ENCODE measurements around the gene MEF2C. TPM values are rescaled to one million over a fixed set of nuclear protein-coding genes. Genes with fewer than 3 reads are reported as not detected.

Gene MEF2C
- total RNA-seq, 2 donors from 2014 or later, result 7.3 to 26.9 TPM

- intact Hi-C loops (cut with DNase I), result no loop called here
These were observed 114.6 kb downstream of the MEF2C start for GRCh38 chr5:88768411-88768810.

GRCh38 chr5:88765798-88766197 is 117.2 kb downstream of the MEF2C start:
- Histone ChIP-seq H3K9me3 (no peaks in the 10 kb centered on the region), H3K9ac (ENCODE audit: low read depth in 2 of 2, low read length in 2 of 2) (no peak overlapping the region), H3K27me3 (no peaks in the 10 kb centered on the region), H3K4me1 (no peaks in the 10 kb centered on the region), H3K36me3 (no peaks in the 10 kb centered on the region), H3K4me3 (no peak overlapping the region), H3K27ac (no peak overlapping the region)
- TF ChIP-seq CTCF (IDR thresholded peaks at IDR 0.05), result no peak
- intact Hi-C loops (cut with DNase I), result no loop called here
- DNase-seq, result no peak

More at GRCh38 chr5:88768411-88768810, 114.6 kb downstream of the MEF2C start:
- H3K27ac ChIP-seq, result no peak overlapping the region
- no peaks in the 10 kb centered on the region for H3K27me3 ChIP-seq
- H3K36me3 ChIP-seq, result no peaks in the 10 kb centered on the region
- H3K4me3 ChIP-seq, result no peak overlapping the region
- no peak for TF ChIP-seq CTCF (IDR thresholded peaks at IDR 0.05)
- no peaks in the 10 kb centered on the region for H3K9me3 ChIP-seq
- DNase-seq, result no peak
- H3K4me1 ChIP-seq, result no peaks in the 10 kb centered on the region
- no peak overlapping the region for H3K9ac ChIP-seq (ENCODE audit: low read depth in 2 of 2, low read length in 2 of 2)

GRCh38 chr5:88765171-88765570 is 117.8 kb downstream of the MEF2C start:
- no peaks in the 10 kb centered on the region for H3K4me1 ChIP-seq
- H3K27me3 ChIP-seq, result no peaks in the 10 kb centered on the region
- TF ChIP-seq CTCF (IDR thresholded peaks at IDR 0.05), result no peak
- H3K27ac ChIP-seq, result no peak overlapping the region
- no peaks in the 10 kb centered on the region for H3K9me3 ChIP-seq
- H3K9ac ChIP-seq (ENCODE audit: low read depth in 2 of 2, low read length in 2 of 2), result no peak overlapping the region
- intact Hi-C loops (cut with DNase I), result no loop called here
- H3K36me3 ChIP-seq, result no peaks in the 10 kb centered on the region
- DNase-seq, result no peak
- no peak overlapping the region for H3K4me3 ChIP-seq

GRCh38 chr5:88761939-88762338 is 121.0 kb downstream of the MEF2C start:
- Histone ChIP-seq H3K27ac (no peak overlapping the region), H3K36me3 (no peaks in the 10 kb centered on the region), H3K4me3 (no peak overlapping the region), H3K9me3 (no peaks in the 10 kb centered on the region), H3K9ac (ENCODE audit: low read depth in 2 of 2, low read length in 2 of 2) (no peak overlapping the region), H3K27me3 (no peaks in the 10 kb centered on the region), H3K4me1 (no peaks in the 10 kb centered on the region)
- no peak for DNase-seq
- TF ChIP-seq CTCF (IDR thresholded peaks at IDR 0.05), result no peak
- intact Hi-C loops (cut with DNase I), result no loop called here

DNA sequence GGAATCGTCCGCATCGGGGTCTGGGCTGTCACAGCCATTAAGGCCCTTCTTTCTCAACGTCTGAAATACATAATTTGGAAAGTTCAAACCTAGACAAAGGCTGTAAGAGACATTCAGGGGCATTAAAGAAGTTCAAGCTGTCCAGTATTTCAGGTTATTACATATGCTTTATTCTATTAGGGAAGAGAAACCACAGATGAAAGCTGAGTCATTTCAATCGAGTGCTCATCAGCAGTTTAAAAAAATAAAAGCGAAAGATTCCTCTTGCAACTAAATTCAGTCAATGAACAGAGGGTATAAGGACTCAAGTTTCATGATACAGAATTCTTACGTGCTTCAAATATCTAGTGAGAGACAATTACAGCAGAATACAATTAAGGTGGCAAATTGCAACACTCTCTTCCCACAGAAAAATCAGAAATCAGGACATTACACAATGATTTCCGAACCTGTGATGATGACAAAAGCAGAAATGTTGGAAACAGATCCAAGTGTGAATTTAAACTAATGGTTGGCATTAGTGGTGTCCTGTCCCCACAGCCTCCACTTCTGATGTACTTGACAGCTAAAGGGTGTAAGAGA is 121.6 kb downstream of the MEF2C start:
- H3K27ac ChIP-seq, result no peak overlapping the region
- no peak overlapping the region for H3K9ac ChIP-seq (ENCODE audit: low read depth in 2 of 2, low read length in 2 of 2)
- intact Hi-C loops (cut with DNase I), result no loop called here
- no peaks in the 10 kb centered on the region for H3K4me1 ChIP-seq
- no peaks in the 10 kb centered on the region for H3K36me3 ChIP-seq
- no peak for DNase-seq
- no peaks in the 10 kb centered on the region for H3K27me3 ChIP-seq
- H3K4me3 ChIP-seq, result no peak overlapping the region
- no peak for TF ChIP-seq CTCF (IDR thresholded peaks at IDR 0.05)
- no peaks in the 10 kb centered on the region for H3K9me3 ChIP-seq
